ENCODE results near the gene CA5A.

DNA sequence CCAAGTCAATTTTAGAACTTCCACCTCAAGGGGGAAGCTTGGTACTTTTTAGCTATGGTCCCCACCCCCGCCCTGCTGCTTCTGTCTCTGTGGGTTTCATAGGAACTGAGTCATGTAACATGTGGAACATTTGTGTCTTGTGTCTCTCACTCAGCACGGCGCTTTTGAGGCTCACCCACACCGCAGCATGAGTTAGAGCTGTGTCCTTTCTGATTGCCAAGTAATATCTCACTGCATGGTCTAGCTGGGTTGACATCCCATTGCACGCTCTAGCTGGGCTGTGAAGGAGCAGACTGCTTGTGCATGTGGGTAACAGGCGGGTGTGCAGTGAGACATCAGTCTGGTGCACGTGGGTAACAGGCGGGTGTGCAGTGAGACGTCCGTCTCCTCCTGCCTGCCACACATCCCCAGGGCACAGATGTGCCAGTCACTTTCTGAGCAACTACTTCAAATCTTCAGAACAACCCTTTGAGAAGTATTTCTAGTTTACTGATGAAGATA lies 40.6 kb downstream of the CA5A start:
- TF ChIP-seq, protein P1, sequence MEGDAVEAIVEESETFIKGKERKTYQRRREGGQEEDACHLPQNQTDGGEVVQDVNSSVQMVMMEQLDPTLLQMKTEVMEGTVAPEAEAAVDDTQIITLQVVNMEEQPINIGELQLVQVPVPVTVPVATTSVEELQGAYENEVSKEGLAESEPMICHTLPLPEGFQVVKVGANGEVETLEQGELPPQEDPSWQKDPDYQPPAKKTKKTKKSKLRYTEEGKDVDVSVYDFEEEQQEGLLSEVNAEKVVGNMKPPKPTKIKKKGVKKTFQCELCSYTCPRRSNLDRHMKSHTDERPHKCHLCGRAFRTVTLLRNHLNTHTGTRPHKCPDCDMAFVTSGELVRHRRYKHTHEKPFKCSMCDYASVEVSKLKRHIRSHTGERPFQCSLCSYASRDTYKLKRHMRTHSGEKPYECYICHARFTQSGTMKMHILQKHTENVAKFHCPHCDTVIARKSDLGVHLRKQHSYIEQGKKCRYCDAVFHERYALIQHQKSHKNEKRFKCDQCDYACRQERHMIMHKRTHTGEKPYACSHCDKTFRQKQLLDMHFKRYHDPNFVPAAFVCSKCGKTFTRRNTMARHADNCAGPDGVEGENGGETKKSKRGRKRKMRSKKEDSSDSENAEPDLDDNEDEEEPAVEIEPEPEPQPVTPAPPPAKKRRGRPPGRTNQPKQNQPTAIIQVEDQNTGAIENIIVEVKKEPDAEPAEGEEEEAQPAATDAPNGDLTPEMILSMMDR (IDR thresholded peaks at IDR 0.05), result no peak
- no peak for TF ChIP-seq POLR2A (IDR thresholded peaks at IDR 0.05)

Data from uterus (tissue), 2 donors.